Liver (tissue), 9 donors: Measurements from ENCODE around the gene HDLBP. TPM values are rescaled to one million over a fixed set of nuclear protein-coding genes. Genes with fewer than 3 reads are reported as not detected.

Source experiments
- DNase-seq: peaks from one replicate; pipeline ENCODE4 v3.0.0-alpha.2; 2017; ENCODE audit warnings: low spot score
- H3K27ac ChIP-seq, 2 donors: one replicate each; pipeline ENCODE4 v1.7.0; 2013; ENCODE audit warnings: inconsistent platforms in 2 of 2, low read length in 2 of 2, control low read depth in 1 of 2, low read depth in 1 of 2, mild to moderate bottlenecking in 1 of 2
- H3K27me3 ChIP-seq, 4 donors: one replicate each; pipeline versions ENCODE4 v1.6.1 to v1.7.0; 2013; ENCODE audit warnings: low read length in 3 of 4, inconsistent platforms in 1 of 4, mild to moderate bottlenecking in 1 of 4, moderate library complexity in 1 of 4; ENCODE audit not compliant: control insufficient read depth in 4 of 4, insufficient read depth in 4 of 4
- H3K36me3 ChIP-seq, 4 donors: one replicate each; pipeline versions ENCODE4 v1.6.1 to v1.7.0; 2013; ENCODE audit warnings: low read length in 3 of 4, mild to moderate bottlenecking in 3 of 4, low read depth in 1 of 4, moderate library complexity in 1 of 4; ENCODE audit not compliant: control insufficient read depth in 4 of 4, insufficient read depth in 3 of 4
- H3K4me1 ChIP-seq, 4 donors: one replicate each; pipeline versions ENCODE4 v1.6.1 to v1.7.0; 2013; ENCODE audit warnings: low read length in 3 of 4, mild to moderate bottlenecking in 3 of 4, moderate library complexity in 1 of 4; ENCODE audit not compliant: control insufficient read depth in 4 of 4, insufficient read depth in 4 of 4
- H3K4me3 ChIP-seq, 3 donors: one replicate each; pipeline versions ENCODE4 v1.6.1 to v1.7.0; 2013; ENCODE audit warnings: low read length in 3 of 3, control low read depth in 1 of 3, low read depth in 1 of 3, mild to moderate bottlenecking in 1 of 3
- H3K9ac ChIP-seq, 2 donors: one replicate each; pipeline ENCODE4 v1.7.0; 2013; ENCODE audit warnings: low read length in 2 of 2, mild to moderate bottlenecking in 2 of 2, moderate library complexity in 2 of 2, control low read depth in 1 of 2, low read depth in 1 of 2
- H3K9me3 ChIP-seq, 4 donors: one replicate each; pipeline versions ENCODE4 v1.6.1 to v1.7.0; 2013; ENCODE audit warnings: low read length in 3 of 4; ENCODE audit not compliant: control insufficient read depth in 4 of 4
- ATF3 ChIP-seq: IDR thresholded peaks from 2 replicates; pipeline ENCODE4 v1.6.1; 2016; ENCODE audit warnings: antibody characterized with exemption
- FOXA1 ChIP-seq: IDR thresholded peaks from 2 replicates; pipeline ENCODE4 v1.6.1; 2016; ENCODE audit warnings: antibody characterized with exemption
- FOXA2 ChIP-seq: IDR thresholded peaks from 2 replicates; pipeline ENCODE4 v1.6.1; 2016; ENCODE audit warnings: antibody characterized with exemption
- GABPA ChIP-seq, 2 donors: IDR thresholded peaks in 1 of 2; conservative IDR thresholded peaks in 1 of 2; 2 replicates each; pipeline ENCODE4 v1.6.1; 2016; ENCODE audit warnings: antibody characterized with exemption in 2 of 2, mild to moderate bottlenecking in 1 of 2, moderate library complexity in 1 of 2
- HNF4A ChIP-seq, 2 donors: conservative IDR thresholded peaks; 2 replicates each; pipeline ENCODE4 v1.6.1; 2016; ENCODE audit warnings: antibody characterized with exemption in 2 of 2, mild to moderate bottlenecking in 2 of 2
- JUND ChIP-seq, 2 donors: IDR thresholded peaks; 2 replicates each; pipeline ENCODE4 v1.6.1; 2016; ENCODE audit warnings: antibody characterized with exemption in 2 of 2
- NR2F2 ChIP-seq: IDR thresholded peaks from 2 replicates; pipeline ENCODE4 v1.6.1; 2016; ENCODE audit warnings: antibody characterized with exemption
- REST ChIP-seq: IDR thresholded peaks from 2 replicates; pipeline ENCODE4 v1.6.1; 2016; ENCODE audit warnings: antibody characterized with exemption, mild to moderate bottlenecking
- RXRA ChIP-seq, 2 donors: IDR thresholded peaks; 2 replicates each; pipeline ENCODE4 v1.6.1; 2017 to 2018; ENCODE audit warnings: antibody characterized with exemption in 2 of 2, mild to moderate bottlenecking in 1 of 2
- SP1 ChIP-seq: IDR thresholded peaks from 2 replicates; pipeline ENCODE4 v1.6.1; 2018; ENCODE audit warnings: antibody characterized with exemption, mild to moderate bottlenecking
- TAF1 ChIP-seq: conservative IDR thresholded peaks from 2 replicates; pipeline ENCODE4 v1.6.1; 2016; ENCODE audit warnings: antibody characterized with exemption, mild to moderate bottlenecking
- WGBS: extraction: QIAGEN DNeasy Blood & Tissue Kit; methylation state at CpG from one replicate; pipeline ENCODE4 v1.1.7; 2013; 5-methylcytosine and 5-hydroxymethylcytosine counted together
- polyA plus RNA-seq, 2 donors: library from polyadenylated mRNA; stranded (reverse) in 1 of 2; unstranded in 1 of 2; fragments of 200-250 nt in 1 of 2; fragments of >200 nt in 1 of 2; fragmentation: Nextera tagmentation in 1 of 2; extraction: Ambion mirVana in 1 of 2; gene quantifications; one replicate each; pipeline versions ENCODE4 v1.2.1 to v1.2.3, GENCODE V29; 2013 to 2015
- total RNA-seq, 2 donors: library from RNA; depleted of rRNA; stranded (reverse); fragments of >200 nt; gene quantifications; one replicate each; pipeline ENCODE4 v1.2.3, GENCODE V29; 2014
- TF ChIP-seq, protein P1 (sequence below): IDR thresholded peaks from 2 replicates; pipeline ENCODE4 v1.6.1; 2016; ENCODE audit warnings: antibody characterized with exemption
- TF ChIP-seq, protein P2 (sequence below): fragments of 150-350 bp; IDR thresholded peaks from 2 replicates; pipeline ENCODE4 v1.5.1; 2017; ENCODE audit warnings: improper control_type of control experiment, low read depth, low read length; ENCODE audit not compliant: missing input control
- donor health status: healthy.
- donor health status: healthy.
- donor health status: healthy.
- donor health status: healthy.
- donor health status: healthy.

The HDLBP gene
- total and polyA plus RNA-seq, 4 donors, result 219 to 580 (median 258) TPM

GRCh38 chr2:241275910-241276309 lies 39.6 kb downstream of the HDLBP start:
- H3K27ac ChIP-seq, result no peak overlapping the region
- H3K4me3 ChIP-seq, result no peak overlapping the region
- H3K9me3 ChIP-seq, result no peaks in the 10 kb centered on the region
- DNase-seq, result no peak
- TF ChIP-seq JUND (IDR thresholded peaks at IDR 0.05) (no peak), RXRA (IDR thresholded peaks at IDR 0.05) (no peak), FOXA2 (no peak), HNF4A (conservative IDR thresholded peaks at IDR 0.05) (no peak), FOXA1 (no peak), TAF1 (no peak)
- H3K9ac ChIP-seq, result no peak overlapping the region
- peaks cover 0 to 5% (median 0%) of the 10 kb centered on the region in 4 donors for H3K36me3 ChIP-seq
- peaks cover 0 to 30% (median 20%) of the 10 kb centered on the region in 4 donors for H3K4me1 ChIP-seq
- WGBS, result 95% methylated on average over 1 of the region's 1 CpG
- no peaks in the 10 kb centered on the region for H3K27me3 ChIP-seq

- no peak overlapping the region for H3K4me3 ChIP-seq
- H3K9ac ChIP-seq, result no peak overlapping the region
- no peak overlapping the region for H3K27ac ChIP-seq
- no peak for DNase-seq
- 99% methylated on average over 1 of the region's 1 CpG for whole genome bisulfite sequencing
- peaks cover 0 to 34% (median 24%) of the 10 kb centered on the region in 4 donors for H3K4me1 ChIP-seq
- no peaks in the 10 kb centered on the region for H3K9me3 ChIP-seq
- TF ChIP-seq REST, result no peak
- TF ChIP-seq, protein P1, sequence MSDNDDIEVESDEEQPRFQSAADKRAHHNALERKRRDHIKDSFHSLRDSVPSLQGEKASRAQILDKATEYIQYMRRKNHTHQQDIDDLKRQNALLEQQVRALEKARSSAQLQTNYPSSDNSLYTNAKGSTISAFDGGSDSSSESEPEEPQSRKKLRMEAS, result no peak
- TF ChIP-seq GABPA (IDR thresholded peaks at IDR 0.05 in 1 of 2, conservative IDR thresholded peaks at IDR 0.05 in 1 of 2), result no peak
- no peak for TF ChIP-seq TAF1
- no peak for TF ChIP-seq HNF4A (conservative IDR thresholded peaks at IDR 0.05)
- TF ChIP-seq, protein P2, sequence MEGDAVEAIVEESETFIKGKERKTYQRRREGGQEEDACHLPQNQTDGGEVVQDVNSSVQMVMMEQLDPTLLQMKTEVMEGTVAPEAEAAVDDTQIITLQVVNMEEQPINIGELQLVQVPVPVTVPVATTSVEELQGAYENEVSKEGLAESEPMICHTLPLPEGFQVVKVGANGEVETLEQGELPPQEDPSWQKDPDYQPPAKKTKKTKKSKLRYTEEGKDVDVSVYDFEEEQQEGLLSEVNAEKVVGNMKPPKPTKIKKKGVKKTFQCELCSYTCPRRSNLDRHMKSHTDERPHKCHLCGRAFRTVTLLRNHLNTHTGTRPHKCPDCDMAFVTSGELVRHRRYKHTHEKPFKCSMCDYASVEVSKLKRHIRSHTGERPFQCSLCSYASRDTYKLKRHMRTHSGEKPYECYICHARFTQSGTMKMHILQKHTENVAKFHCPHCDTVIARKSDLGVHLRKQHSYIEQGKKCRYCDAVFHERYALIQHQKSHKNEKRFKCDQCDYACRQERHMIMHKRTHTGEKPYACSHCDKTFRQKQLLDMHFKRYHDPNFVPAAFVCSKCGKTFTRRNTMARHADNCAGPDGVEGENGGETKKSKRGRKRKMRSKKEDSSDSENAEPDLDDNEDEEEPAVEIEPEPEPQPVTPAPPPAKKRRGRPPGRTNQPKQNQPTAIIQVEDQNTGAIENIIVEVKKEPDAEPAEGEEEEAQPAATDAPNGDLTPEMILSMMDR, result no peak
- no peak for TF ChIP-seq FOXA2
- TF ChIP-seq SP1, result no peak
- TF ChIP-seq NR2F2, result no peak
- no peak for TF ChIP-seq ATF3
- TF ChIP-seq JUND (IDR thresholded peaks at IDR 0.05), result no peak
- no peaks in the 10 kb centered on the region for H3K27me3 ChIP-seq
- peaks cover 0 to 5% (median 0%) of the 10 kb centered on the region in 4 donors for H3K36me3 ChIP-seq
Measured at GRCh38 chr2:241275504-241275903, 40.0 kb downstream of the HDLBP start.
